GM21576 (cell line): ENCODE data around the gene BCL7A.
"Not testable (repeated sequence)": the region's sequence is repeated elsewhere in the genome, so short reads cannot be mapped to it uniquely, and the experiment has no call there.

ENCODE experiments used
- ATAC-seq: cut with Tn5 transposase; IDR thresholded peaks from one replicate; pipeline ENCODE4 v1.9.1; 2021; ENCODE audit warnings: mild to moderate bottlenecking, moderate library complexity; ENCODE audit not compliant: unreplicated experiment

The BCL7A gene

DNA sequence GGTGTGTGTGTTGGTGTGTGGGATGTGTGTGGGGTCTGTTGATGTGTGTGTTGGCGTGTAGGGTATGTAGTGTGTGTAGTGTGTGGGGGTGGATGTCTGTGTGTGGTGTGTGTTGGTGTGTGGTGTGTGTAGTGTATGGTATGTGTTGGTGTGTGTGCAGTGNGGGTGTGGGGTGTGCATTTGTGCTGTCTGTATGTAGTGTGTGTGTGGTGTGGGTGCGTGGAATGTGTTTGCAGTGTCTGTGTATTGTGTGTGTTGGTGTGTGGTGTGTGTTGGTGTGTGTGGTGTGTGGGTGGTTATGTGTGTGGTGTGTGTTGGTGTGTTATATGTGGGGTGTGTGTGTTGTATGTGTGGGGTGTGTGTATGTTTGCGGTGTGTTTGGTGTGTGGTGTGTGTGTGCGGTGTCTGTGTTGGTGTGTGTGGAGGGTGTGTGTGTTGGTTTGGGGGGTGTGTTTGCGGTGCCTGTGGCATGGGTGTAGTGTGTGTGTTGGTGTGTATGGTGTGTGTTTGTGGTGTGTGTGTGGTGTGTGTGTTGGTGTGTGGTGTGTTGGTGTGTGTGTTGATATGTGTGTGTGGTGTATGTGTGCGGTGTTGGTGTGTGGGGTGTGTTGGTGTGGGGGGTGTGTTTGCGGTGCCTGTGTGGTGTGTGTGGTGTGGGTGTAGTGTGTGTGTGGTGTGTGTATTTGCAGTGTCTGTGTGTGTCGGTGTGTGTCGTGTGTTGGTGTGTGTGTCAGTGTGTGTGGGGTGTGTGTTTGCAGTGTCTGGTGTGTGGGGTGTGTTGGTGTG lies 71.6 kb downstream of the BCL7A start:
- ATAC-seq = no peak

DNA sequence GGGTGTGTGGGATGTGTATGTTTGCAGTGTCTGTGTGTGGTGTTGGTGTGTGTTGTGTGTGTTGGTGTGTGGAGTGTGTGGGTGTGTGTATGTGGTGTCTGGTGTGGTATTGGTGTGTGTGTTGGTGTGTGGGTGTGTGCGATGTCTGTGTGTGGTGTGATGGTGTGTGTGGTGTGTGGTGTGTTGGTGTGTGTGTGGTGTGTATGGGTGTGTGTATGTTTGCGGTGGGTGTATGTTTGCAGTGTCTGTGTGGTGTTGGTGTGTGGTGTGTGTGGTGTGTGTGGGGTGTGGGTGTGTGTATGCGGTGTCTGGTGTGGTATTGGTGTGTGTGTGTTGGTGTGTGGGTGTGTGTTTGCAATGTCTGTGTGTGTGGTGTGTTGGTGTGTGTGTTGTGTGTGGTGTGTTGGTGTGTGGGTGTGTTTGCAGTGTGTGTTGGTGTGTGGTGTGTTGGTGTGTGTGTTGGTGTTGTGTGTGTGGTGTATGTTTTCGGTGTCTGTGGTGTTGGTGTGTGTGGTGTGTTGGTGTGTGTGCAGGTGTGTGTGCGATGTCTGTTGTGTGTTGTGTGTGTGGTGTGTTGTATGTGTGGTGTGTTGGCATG lies 72.6 kb downstream of the BCL7A start:
- ATAC-seq = no peak

DNA sequence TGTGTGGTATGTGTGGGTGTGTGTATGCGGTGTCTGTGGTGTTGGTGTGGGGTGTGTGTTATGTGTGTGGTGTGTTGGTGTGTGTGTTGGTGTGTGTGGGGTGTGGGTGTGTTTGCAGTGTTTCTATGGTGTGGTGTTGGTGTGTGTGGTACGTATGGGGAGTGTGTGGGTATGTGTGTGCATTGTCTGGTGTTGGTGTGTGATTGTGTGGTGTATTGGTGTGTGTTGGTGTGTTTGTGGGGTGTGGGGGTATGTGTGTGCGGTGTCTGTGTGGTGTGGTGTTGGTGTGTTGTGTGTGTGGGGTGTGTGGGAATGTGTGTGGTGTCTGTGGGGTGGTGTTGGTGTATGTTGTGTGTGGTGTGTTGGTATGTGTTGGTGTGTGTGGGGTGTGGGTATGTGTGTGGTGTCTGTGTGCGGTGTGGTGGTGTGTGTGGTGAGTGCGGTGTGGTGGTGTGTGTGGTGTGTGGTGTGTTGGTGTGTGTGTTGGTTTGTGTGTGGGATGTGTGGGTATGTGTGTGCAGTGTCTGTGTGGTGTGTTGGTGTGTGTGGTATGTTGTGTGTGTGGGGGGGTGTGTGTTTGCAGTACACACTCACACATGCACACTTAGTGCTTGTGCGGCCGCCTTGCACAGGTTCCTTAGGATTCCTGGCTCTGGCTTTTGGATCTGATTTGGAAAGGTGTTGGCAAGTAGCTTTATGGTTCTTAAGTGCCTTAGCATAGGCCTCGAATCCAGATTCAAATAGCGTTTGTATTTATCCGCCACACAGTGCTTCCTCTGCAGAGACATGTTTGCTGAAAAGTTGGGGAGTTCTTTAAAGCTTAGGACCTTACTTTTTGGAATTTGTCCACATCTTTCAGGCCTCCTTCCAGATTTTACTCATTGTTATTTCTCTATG lies 73.3 kb downstream of the BCL7A start:
- ATAC-seq = no peak

DNA sequence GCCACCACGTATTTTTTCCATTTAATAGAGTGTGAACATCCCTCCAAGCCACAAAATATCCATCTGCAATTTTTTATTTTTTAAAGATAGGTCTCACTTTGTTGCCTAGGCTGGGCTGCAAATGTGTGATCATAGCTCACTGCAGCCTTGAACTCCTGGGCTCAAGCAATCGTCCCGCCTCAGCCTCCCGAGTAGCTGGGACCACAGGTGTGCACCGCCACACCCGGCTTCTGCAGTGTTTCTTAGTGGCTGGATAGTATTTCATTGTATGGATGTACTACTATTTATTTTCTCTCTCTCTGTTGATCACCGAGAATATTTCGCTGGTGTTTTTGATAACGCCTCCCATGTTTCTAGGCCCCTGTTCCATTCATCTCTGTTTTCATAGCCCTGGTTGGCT lies 74.3 kb downstream of the BCL7A start:
- ATAC-seq = no peak

DNA sequence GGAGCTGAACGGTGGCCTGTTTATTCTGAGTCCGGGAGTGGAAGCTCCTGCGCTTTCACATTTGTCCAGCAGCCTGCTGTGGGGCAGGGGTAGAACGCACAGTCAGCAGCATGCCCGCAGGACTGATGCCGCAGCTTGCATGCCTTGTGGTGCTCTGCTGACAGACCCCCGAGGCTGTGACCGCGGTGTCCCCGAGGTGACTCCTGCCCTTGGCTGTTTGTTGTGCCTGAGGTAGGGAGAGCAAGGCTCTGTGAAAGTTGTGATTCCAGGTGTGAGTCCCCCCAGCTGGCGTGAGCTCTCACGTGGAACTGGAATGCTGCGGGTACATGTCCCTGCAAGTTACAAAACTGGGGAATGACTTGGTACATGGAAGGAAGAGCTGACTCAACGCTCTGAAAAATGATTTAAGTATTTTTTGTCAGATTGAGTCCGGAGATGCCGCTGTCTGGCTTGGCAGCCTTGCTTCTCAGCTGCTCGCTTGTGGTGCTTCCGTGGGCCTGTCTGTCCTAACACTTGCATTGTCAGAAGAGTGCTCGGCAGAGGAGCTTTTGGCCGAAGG lies 75.0 kb downstream of the BCL7A start:
- no peak for ATAC-seq

DNA sequence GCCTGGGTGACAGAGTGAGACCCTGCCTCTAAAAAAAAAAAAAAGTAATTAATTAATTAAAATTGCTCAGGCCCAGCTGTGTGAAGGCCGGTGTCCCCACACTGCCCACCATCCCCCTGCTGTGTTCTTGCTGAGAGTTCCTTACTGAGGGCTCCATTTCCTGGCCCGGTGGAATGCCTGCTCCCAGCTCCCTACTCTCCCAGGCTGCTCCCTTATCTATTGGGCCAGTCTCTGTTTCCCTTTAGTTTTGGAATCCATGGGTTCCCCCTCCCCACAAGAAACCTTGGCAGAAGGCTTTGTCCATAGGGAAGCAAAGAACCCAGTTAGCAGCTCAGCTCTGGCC lies 75.9 kb downstream of the BCL7A start:
- no peak for ATAC-seq

GRCh38 chr12:122097927-122098756 lies 76.5 kb downstream of the BCL7A start:
- no peak for ATAC-seq

DNA sequence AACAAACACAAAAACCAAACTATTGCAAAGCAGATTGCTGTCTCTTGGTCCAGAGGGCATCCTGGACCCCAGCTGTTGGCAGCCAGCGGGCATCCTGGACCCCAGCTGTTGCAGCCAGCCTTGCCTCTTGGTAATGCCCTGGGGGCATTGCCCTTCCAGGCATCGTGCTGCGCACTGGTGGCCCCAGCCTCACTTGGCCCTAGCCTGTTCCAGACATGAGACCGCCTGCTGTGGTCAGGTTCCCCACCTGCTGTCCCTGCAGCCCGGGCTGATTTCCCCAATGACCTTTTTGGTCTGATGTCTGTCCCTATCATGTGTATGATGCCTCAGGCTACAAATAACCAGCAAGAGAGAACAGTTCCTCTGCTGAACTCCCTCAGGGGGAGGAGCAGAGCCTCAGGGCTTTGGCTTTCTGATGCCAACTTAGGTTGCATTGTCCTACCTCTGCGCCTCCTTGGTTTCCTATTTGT lies 77.6 kb downstream of the BCL7A start:
- no peak for ATAC-seq

- ATAC-seq = no peak
Observed at GRCh38 chr12:122099856-122100255, 78.2 kb downstream of the BCL7A start.

DNA sequence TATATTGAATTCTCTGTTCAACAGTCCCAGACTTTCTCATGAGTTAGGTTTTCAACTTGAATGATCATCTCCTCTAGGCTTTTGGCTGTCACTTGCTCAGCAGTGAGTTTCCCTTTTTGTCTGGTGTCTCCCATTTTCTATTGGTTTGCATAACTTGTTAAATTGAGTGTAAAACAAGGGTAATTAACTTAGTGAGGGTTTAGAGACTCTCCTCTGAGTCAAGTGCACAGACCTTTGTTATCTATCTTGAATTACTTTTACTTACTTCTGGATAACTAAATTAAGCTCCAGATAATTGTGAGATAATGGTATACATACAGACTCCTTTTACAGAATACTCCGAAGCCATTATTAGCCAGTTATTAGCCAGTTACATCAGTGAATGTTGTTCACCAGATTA lies 78.9 kb downstream of the BCL7A start:
- no peak for ATAC-seq

DNA sequence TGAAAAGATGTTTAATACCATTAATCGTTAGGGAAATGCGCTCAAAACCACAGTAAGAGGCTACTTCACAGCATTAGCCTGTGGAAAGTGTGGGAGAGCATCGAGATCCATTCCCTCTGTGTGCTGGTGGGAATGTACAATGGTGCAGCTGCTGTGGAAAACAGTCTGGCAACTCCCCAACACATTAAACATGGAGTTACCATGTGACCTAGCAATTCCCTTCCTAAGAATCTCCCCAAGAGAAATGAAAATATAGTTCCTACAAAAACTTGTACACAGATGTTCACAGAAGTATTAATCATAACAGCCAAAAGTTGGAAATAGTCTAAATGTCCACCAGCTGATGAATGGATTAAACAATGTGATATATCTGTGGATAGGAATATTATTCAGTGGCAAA lies 80.6 kb downstream of the BCL7A start:
- ATAC-seq = no peak

- no peak for ATAC-seq
Observed at GRCh38 chr12:122104844-122105243, 83.2 kb downstream of the BCL7A start.

- ATAC-seq = not testable (repeated sequence)
Observed at GRCh38 chr12:122105496-122105895, 83.8 kb downstream of the BCL7A start.

GRCh38 chr12:122106843-122107242 lies 85.2 kb downstream of the BCL7A start:
- ATAC-seq = no peak

GRCh38 chr12:122107261-122107660 lies 85.6 kb downstream of the BCL7A start:
- no peak for ATAC-seq

GRCh38 chr12:122111089-122111641 lies 89.5 kb downstream of the BCL7A start:
- ATAC-seq = no peak
